ENCODE results near the gene SNX25. TPM values are rescaled to one million over a fixed set of nuclear protein-coding genes. Genes with fewer than 3 reads are reported as not detected.
"Not testable (repeated sequence)": the region's sequence is repeated elsewhere in the genome, so short reads cannot be mapped to it uniquely, and the experiment has no call there.

SNX25 gene
- polyA plus RNA-seq, 1 experiment, result 12.6 TPM

DNA sequence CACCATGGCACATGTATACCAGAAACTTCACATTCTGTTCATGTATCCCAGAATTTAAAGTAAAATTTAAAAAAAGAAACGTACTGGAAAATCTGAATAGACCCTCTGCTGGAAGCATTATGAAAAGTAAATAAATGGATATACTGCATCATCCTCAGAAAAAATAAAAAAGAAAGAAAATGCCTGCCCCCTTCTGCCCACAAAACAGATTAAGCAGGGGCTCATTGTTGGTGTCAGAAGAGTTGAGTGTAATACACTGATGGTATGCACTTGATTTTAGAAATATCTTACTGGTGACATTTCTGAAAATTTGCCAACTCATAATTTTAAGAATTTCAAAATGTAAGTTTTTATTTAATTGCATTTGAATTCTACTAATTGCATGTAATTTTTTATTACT, 108.5 kb downstream of the SNX25 start:
- Histone ChIP-seq H3K27ac (ENCODE audit: low read depth, low read length) (no peak overlapping the region), H3K27me3 (ENCODE audit: control insufficient read depth, insufficient read depth, low read length) (no peaks in the 10 kb centered on the region), H3K9me3 (ENCODE audit: control insufficient read depth, insufficient read depth, low read length) (no peaks in the 10 kb centered on the region), H3K4me3 (ENCODE audit: low read depth, low read length) (no peak overlapping the region)
- ChIA-PET CTCF (no interaction called here), POLR2A (no interaction called here)
- no peak for DNase-seq (ENCODE audit: low read depth, low spot score)
- TF ChIP-seq, protein P1, sequence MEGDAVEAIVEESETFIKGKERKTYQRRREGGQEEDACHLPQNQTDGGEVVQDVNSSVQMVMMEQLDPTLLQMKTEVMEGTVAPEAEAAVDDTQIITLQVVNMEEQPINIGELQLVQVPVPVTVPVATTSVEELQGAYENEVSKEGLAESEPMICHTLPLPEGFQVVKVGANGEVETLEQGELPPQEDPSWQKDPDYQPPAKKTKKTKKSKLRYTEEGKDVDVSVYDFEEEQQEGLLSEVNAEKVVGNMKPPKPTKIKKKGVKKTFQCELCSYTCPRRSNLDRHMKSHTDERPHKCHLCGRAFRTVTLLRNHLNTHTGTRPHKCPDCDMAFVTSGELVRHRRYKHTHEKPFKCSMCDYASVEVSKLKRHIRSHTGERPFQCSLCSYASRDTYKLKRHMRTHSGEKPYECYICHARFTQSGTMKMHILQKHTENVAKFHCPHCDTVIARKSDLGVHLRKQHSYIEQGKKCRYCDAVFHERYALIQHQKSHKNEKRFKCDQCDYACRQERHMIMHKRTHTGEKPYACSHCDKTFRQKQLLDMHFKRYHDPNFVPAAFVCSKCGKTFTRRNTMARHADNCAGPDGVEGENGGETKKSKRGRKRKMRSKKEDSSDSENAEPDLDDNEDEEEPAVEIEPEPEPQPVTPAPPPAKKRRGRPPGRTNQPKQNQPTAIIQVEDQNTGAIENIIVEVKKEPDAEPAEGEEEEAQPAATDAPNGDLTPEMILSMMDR (IDR thresholded peaks at IDR 0.05; ENCODE audit: low read depth, low read length), result no peak; the same call in 1 of the 2 replicates

DNA sequence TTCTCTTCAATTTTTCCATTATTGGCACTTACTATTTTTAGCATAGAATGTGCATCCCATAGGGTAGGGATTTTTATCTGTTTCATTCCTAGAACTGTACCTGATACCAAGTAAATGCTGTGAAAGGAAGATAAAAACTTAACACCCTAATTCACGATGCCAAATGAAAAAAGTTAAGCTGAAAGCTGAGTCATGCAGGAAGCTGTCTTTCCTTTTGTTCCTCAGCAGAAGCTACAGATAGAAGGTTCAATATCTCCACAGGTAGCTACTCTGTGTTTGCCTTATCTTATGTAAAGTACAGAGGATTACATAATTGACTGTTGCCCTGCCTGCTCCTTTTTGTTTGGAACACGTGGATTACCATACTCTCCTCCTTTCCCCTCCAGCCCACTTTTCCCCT, 109.3 kb downstream of the SNX25 start:
- DNase-seq (ENCODE audit: low read depth, low spot score), result no peak
- Histone ChIP-seq H3K4me3 (ENCODE audit: low read depth, low read length) (no peak overlapping the region), H3K27me3 (ENCODE audit: control insufficient read depth, insufficient read depth, low read length) (no peaks in the 10 kb centered on the region), H3K27ac (ENCODE audit: low read depth, low read length) (no peak overlapping the region), H3K9me3 (ENCODE audit: control insufficient read depth, insufficient read depth, low read length) (no peaks in the 10 kb centered on the region)
- POLR2A ChIA-PET, result no interaction called here
- CTCF ChIA-PET, result no interaction called here
- TF ChIP-seq, protein P1 (IDR thresholded peaks at IDR 0.05; ENCODE audit: low read depth, low read length), result no peak

DNA sequence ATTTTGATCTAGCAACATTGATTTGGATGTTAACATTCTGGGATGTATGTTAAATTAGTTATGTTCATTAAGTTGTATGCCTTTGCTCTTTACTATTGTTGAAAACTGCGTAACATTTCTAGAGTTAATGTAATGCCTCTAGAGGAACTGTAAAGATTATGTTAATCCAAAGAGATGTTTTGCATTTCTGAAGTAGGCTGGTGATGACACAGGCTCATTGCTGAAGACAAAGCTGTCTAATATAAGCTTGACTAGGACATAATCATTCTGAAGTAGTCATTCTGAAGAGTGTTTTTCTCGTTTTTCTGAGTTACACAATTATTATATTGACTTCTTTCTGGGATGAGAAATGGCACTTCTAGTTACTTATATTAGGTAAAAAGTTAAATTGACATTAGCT, 113.4 kb downstream of the SNX25 start:
- no peak overlapping the region for H3K27ac ChIP-seq (ENCODE audit: low read depth, low read length)
- ChIA-PET CTCF (interaction anchor here (1.1 kb wide), 1 partner anchor 139 kb away, joined by 5 read pairs; no protein-coding TSS in a partner anchor), POLR2A (no interaction called here)
- H3K9me3 ChIP-seq (ENCODE audit: control insufficient read depth, insufficient read depth, low read length), result no peaks in the 10 kb centered on the region; the same call in 1 of the 2 replicates
- no peaks in the 10 kb centered on the region for H3K27me3 ChIP-seq (ENCODE audit: control insufficient read depth, insufficient read depth, low read length)
- no peak overlapping the region for H3K4me3 ChIP-seq (ENCODE audit: low read depth, low read length)
- TF ChIP-seq, protein P1 (IDR thresholded peaks at IDR 0.05; ENCODE audit: low read depth, low read length), result no peak
- no peak for DNase-seq (ENCODE audit: low read depth, low spot score)

DNA sequence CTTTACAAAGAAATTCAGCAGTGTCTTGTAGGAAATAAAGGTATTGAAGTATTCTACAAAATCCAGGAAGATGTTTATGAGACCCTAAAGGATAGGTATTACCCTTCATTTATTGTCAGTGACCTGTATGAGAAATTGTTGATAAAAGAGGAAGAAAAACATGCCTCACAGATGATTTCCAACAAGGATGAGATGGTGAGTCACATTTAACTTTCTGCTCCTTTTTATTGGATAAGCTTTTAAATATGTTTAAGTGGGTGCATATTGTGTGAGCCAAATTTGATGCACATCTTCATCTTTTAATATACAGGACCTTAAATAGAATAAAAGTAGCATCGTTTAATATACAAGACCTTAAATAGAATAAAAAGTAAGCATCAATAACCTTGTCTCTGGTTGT, 114.2 kb downstream of the SNX25 start:
- ChIA-PET POLR2A (no interaction called here), CTCF (no interaction called here)
- Histone ChIP-seq H3K27ac (ENCODE audit: low read depth, low read length) (no peak overlapping the region), H3K9me3 (ENCODE audit: control insufficient read depth, insufficient read depth, low read length) (no peaks in the 10 kb centered on the region; the same call in 1 of the 2 replicates), H3K27me3 (ENCODE audit: control insufficient read depth, insufficient read depth, low read length) (no peaks in the 10 kb centered on the region), H3K4me3 (ENCODE audit: low read depth, low read length) (no peak overlapping the region)
- TF ChIP-seq, protein P1 (IDR thresholded peaks at IDR 0.05; ENCODE audit: low read depth, low read length), result no peak
- no peak for DNase-seq (ENCODE audit: low read depth, low spot score)

DNA sequence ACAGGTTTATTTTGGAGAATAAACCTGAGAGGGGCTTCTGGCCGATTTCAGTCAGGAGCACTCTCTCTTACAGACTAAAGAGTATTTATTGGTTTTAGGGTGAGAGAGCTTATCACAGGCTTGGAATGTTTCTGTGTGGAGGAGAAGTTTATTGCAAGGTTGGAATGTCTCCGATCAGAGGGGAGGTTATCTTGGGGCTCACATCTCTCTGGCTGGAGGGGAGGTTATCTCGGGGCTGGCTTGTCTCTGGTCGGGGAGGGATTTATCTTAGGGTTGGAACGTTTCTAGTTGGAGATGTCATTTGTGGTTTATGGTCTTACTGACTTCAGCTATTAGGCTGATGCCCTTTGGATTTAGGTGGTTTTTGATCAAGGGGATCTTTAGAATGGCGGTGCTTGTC, 115.0 kb downstream of the SNX25 start:
- POLR2A ChIA-PET; H3K27me3 ChIP-seq (ENCODE audit: control insufficient read depth, insufficient read depth, low read length); H3K9me3 ChIP-seq (ENCODE audit: control insufficient read depth, insufficient read depth, low read length); H3K4me3 ChIP-seq (ENCODE audit: low read depth, low read length); H3K27ac ChIP-seq (ENCODE audit: low read depth, low read length); DNase-seq (ENCODE audit: low read depth, low spot score); CTCF ChIA-PET: not testable (repeated sequence)

DNA sequence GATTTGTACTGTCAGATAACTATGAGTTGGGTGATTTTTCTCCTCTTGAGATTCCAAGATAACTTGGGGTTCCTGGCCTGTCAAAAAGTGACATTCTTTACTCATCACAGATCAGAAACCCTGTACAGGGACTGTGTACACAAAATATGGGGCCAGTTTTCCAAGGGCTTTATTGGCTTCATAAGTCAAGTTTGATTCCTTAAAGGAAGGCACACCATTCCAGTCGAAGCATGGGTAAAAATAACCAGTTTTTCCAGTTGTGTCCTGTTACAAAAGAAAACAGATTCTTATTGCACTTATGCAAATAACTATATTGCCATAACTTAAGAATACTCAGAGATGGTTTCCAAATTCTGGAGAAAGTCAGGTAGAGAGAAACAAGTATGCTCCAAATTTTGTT, 116.3 kb downstream of the SNX25 start:
- DNase-seq (ENCODE audit: low read depth, low spot score); POLR2A ChIA-PET; CTCF ChIA-PET: not testable (repeated sequence)

More for the DNA sequence above, 116.3 kb downstream of the SNX25 start:
- H3K9me3 ChIP-seq (ENCODE audit: control insufficient read depth, insufficient read depth, low read length); H3K27ac ChIP-seq (ENCODE audit: low read depth, low read length); H3K4me3 ChIP-seq (ENCODE audit: low read depth, low read length); H3K27me3 ChIP-seq (ENCODE audit: control insufficient read depth, insufficient read depth, low read length): not testable (repeated sequence)
